ENCODE measurements around the gene DCAF7.

DNA sequence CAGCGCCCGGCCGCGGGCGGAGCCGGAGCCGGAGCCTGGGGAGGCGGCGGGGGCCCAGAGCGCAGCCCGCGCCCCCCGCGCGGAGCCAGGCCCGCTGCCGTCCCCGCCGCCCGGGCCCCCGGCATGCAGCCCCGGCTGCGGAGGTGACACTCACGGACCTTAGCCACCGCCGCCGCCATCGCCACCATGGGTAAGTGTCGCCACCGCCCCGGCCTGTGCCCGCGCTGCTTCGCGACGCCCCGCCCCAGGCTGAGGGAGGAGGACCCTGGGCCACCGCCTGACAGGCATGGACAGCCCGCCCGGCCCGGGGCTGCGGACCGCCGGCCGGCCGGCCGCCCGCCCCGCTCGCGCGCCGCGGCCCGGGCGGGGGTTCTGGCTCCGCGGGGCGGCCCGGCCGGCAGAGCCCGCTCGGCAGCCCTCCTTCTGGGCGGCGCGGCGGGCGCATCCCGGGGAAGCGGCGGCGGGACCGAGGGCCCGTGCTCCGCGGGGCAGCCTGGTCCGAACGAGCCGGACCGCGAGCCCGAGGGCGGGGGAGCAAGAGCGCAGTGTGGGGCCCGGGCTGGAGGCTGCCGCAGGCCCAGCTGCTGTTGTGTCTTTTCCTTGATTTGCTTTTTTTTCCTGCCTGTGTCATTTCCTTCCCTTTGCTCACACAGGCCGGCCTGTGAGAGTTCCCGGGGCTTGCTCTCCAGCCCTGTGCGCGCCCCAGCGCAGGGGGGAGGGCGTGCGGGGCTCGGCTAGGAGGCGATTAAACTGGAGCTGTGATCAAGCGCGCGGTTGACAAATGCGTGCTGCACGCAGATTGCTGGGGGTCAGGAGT lies 72.5 kb downstream of the DCAF7 start:
- TF ChIP-seq, protein P1, sequence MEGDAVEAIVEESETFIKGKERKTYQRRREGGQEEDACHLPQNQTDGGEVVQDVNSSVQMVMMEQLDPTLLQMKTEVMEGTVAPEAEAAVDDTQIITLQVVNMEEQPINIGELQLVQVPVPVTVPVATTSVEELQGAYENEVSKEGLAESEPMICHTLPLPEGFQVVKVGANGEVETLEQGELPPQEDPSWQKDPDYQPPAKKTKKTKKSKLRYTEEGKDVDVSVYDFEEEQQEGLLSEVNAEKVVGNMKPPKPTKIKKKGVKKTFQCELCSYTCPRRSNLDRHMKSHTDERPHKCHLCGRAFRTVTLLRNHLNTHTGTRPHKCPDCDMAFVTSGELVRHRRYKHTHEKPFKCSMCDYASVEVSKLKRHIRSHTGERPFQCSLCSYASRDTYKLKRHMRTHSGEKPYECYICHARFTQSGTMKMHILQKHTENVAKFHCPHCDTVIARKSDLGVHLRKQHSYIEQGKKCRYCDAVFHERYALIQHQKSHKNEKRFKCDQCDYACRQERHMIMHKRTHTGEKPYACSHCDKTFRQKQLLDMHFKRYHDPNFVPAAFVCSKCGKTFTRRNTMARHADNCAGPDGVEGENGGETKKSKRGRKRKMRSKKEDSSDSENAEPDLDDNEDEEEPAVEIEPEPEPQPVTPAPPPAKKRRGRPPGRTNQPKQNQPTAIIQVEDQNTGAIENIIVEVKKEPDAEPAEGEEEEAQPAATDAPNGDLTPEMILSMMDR (IDR thresholded peaks at IDR 0.05) = no peak
- peak in 1 of 2 donors; percentile 42 for TF ChIP-seq POLR2A (IDR thresholded peaks at IDR 0.05)

Measured in Peyer's patch (tissue), 4 donors.